HG03354 (cell line): Measurements from ENCODE around the gene APBB2.
"Not testable (repeated sequence)": the region's sequence is repeated elsewhere in the genome, so short reads cannot be mapped to it uniquely, and the experiment has no call there.

ENCODE experiments used
- ATAC-seq: cut with Tn5 transposase; IDR thresholded peaks from one replicate; pipeline ENCODE4 v1.9.1; 2021; ENCODE audit warnings: mild to moderate bottlenecking; ENCODE audit not compliant: unreplicated experiment, poor library complexity, severe bottlenecking

APBB2 gene

GRCh38 chr4:40933272-40934053 lies 280.9 kb downstream of the APBB2 start:
- ATAC-seq: no peak

- no peak for ATAC-seq
Measured at GRCh38 chr4:40931841-40932240, 282.5 kb downstream of the APBB2 start.

GRCh38 chr4:40931238-40931637 lies 283.1 kb downstream of the APBB2 start:
- ATAC-seq: no peak

- no peak for ATAC-seq
Measured at GRCh38 chr4:40927074-40927473, 287.3 kb downstream of the APBB2 start.

GRCh38 chr4:40924793-40925117 lies 289.6 kb downstream of the APBB2 start:
- no peak for ATAC-seq

GRCh38 chr4:40924096-40924792 lies 290.1 kb downstream of the APBB2 start:
- ATAC-seq: peak; percentile 82

- ATAC-seq: no peak
Measured at GRCh38 chr4:40923316-40924095, 290.8 kb downstream of the APBB2 start.

GRCh38 chr4:40919976-40920375 lies 294.4 kb downstream of the APBB2 start:
- ATAC-seq: not testable (repeated sequence)

- no peak for ATAC-seq
Measured at GRCh38 chr4:40918330-40918729, 296.0 kb downstream of the APBB2 start.

- peak; percentile 93 for ATAC-seq
Measured at GRCh38 chr4:40916880-40917279, 297.5 kb downstream of the APBB2 start.

GRCh38 chr4:40916218-40916555 lies 298.2 kb downstream of the APBB2 start:
- no peak for ATAC-seq

GRCh38 chr4:40915318-40916217 lies 298.8 kb downstream of the APBB2 start:
- no peak for ATAC-seq

GRCh38 chr4:40912460-40913184 lies 301.7 kb downstream of the APBB2 start:
- ATAC-seq: no peak

- ATAC-seq: no peak
Measured at GRCh38 chr4:40910706-40911105, 303.6 kb downstream of the APBB2 start.

GRCh38 chr4:40909363-40909876 lies 304.9 kb downstream of the APBB2 start:
- ATAC-seq: no peak

- peak; percentile 96 for ATAC-seq
Measured at GRCh38 chr4:40908702-40909362, 305.5 kb downstream of the APBB2 start.

GRCh38 chr4:40908297-40908696 lies 306.0 kb downstream of the APBB2 start:
- no peak for ATAC-seq

- ATAC-seq: no peak
Measured at GRCh38 chr4:40905414-40905813, 308.9 kb downstream of the APBB2 start.
